GM23338 (cell line): ENCODE measurements around the gene GRAMD4.

Experiments used
- CREB1 ChIP-seq: fragments of 250-450 bp; sonication (Bioruptor Pico); IDR thresholded peaks from 2 replicates; pipeline ENCODE4 v1.5.0; 2020; ENCODE audit warnings: low read depth, mild to moderate bottlenecking, moderate library complexity
- EZH2 ChIP-seq: fragments of 200-600 bp; sonication (generic); IDR thresholded peaks from one replicate; pipeline ENCODE4 v1.8.0; 2017; ENCODE audit warnings: antibody characterized with exemption, mild to moderate bottlenecking, low read depth; ENCODE audit not compliant: unreplicated experiment
- EZH2phosphoT487 ChIP-seq: fragments of 200-600 bp; sonication (generic); IDR thresholded peaks from one replicate; pipeline ENCODE4 v1.8.1; 2018; ENCODE audit warnings: antibody characterized with exemption; ENCODE audit not compliant: unreplicated experiment
- JUNB ChIP-seq: IDR thresholded peaks from one replicate; pipeline ENCODE4 v1.6.1; 2016; ENCODE audit warnings: antibody characterized with exemption; ENCODE audit not compliant: unreplicated experiment
- POLR2AphosphoS5 ChIP-seq: IDR thresholded peaks from 2 replicates; pipeline ENCODE4 v1.6.1; 2016; ENCODE audit warnings: antibody characterized with exemption, low read depth
- ZNF114 ChIP-seq: fragments of 250-450 bp; sonication (Bioruptor Pico); IDR thresholded peaks from 2 replicates; pipeline ENCODE4 v1.5.0; 2020; ENCODE audit warnings: mild to moderate bottlenecking, moderate library complexity
- TF ChIP-seq, protein P1 (sequence below), 2 experiments: fragments of 200-600 bp in 1 of 2; sonication (generic) in 1 of 2; conservative IDR thresholded peaks; 2 replicates each; pipeline versions ENCODE4 v1.5.1 to v1.6.1; 2016 to 2017; ENCODE audit warnings: antibody characterized with exemption in 2 of 2, low read depth in 2 of 2, mild to moderate bottlenecking in 2 of 2, moderate library complexity in 1 of 2
- TF ChIP-seq, protein P2 (sequence below): IDR thresholded peaks from one replicate; pipeline ENCODE4 v1.6.1; 2018; ENCODE audit warnings: antibody characterized with exemption; ENCODE audit not compliant: unreplicated experiment
- TF ChIP-seq, protein P3 (sequence below): IDR thresholded peaks from 2 replicates; pipeline ENCODE4 v1.6.1; 2016; ENCODE audit warnings: antibody characterized with exemption

DNA sequence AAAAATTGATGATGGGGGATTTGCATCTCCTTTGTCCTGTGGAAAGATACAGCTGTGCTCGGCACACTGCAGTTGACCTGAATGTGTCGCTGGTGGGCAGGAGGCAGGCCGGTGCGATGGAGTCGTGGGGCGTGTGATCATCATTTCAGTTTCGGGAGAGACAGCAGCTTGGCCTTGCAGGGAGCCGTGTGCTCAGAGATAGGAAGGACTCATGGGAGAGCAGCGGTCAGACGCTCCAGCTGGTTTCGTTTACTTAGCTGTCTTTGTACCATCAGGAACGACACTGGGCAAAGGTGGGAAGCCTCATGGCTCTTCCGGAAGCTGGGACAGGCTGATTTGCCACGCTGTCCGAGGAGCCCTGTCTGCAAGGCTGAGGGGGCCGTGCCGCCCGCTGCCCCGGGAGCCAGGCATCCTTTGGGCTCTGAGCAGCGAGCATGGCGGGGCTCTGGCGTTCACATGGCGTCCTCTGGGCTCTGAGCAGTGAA, 32.7 kb downstream of the GRAMD4 start:
- TF ChIP-seq, protein P1, sequence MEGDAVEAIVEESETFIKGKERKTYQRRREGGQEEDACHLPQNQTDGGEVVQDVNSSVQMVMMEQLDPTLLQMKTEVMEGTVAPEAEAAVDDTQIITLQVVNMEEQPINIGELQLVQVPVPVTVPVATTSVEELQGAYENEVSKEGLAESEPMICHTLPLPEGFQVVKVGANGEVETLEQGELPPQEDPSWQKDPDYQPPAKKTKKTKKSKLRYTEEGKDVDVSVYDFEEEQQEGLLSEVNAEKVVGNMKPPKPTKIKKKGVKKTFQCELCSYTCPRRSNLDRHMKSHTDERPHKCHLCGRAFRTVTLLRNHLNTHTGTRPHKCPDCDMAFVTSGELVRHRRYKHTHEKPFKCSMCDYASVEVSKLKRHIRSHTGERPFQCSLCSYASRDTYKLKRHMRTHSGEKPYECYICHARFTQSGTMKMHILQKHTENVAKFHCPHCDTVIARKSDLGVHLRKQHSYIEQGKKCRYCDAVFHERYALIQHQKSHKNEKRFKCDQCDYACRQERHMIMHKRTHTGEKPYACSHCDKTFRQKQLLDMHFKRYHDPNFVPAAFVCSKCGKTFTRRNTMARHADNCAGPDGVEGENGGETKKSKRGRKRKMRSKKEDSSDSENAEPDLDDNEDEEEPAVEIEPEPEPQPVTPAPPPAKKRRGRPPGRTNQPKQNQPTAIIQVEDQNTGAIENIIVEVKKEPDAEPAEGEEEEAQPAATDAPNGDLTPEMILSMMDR (conservative IDR thresholded peaks at IDR 0.05; ENCODE audit: low read depth in 2 of 2) = no peak
- TF ChIP-seq CREB1 (CRISPR knock-in tag) (no peak), EZH2 (no peak), POLR2AphosphoS5 (no peak), EZH2phosphoT487 (no peak), JUNB (no peak), ZNF114 (CRISPR knock-in tag) (no peak)
- TF ChIP-seq, protein P2, sequence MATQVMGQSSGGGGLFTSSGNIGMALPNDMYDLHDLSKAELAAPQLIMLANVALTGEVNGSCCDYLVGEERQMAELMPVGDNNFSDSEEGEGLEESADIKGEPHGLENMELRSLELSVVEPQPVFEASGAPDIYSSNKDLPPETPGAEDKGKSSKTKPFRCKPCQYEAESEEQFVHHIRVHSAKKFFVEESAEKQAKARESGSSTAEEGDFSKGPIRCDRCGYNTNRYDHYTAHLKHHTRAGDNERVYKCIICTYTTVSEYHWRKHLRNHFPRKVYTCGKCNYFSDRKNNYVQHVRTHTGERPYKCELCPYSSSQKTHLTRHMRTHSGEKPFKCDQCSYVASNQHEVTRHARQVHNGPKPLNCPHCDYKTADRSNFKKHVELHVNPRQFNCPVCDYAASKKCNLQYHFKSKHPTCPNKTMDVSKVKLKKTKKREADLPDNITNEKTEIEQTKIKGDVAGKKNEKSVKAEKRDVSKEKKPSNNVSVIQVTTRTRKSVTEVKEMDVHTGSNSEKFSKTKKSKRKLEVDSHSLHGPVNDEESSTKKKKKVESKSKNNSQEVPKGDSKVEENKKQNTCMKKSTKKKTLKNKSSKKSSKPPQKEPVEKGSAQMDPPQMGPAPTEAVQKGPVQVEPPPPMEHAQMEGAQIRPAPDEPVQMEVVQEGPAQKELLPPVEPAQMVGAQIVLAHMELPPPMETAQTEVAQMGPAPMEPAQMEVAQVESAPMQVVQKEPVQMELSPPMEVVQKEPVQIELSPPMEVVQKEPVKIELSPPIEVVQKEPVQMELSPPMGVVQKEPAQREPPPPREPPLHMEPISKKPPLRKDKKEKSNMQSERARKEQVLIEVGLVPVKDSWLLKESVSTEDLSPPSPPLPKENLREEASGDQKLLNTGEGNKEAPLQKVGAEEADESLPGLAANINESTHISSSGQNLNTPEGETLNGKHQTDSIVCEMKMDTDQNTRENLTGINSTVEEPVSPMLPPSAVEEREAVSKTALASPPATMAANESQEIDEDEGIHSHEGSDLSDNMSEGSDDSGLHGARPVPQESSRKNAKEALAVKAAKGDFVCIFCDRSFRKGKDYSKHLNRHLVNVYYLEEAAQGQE = no peak
- TF ChIP-seq, protein P3, sequence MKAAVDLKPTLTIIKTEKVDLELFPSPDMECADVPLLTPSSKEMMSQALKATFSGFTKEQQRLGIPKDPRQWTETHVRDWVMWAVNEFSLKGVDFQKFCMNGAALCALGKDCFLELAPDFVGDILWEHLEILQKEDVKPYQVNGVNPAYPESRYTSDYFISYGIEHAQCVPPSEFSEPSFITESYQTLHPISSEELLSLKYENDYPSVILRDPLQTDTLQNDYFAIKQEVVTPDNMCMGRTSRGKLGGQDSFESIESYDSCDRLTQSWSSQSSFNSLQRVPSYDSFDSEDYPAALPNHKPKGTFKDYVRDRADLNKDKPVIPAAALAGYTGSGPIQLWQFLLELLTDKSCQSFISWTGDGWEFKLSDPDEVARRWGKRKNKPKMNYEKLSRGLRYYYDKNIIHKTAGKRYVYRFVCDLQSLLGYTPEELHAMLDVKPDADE = no peak
